GM23248 (cell line): Measurements from ENCODE around the gene KBTBD13.
"Not testable (repeated sequence)": the region's sequence is repeated elsewhere in the genome, so short reads cannot be mapped to it uniquely, and the experiment has no call there.

ENCODE experiments used
- EZH2 ChIP-seq: fragments of 200-600 bp; sonication (generic); IDR thresholded peaks from 2 replicates; pipeline ENCODE4 v1.6.1; 2018; ENCODE audit warnings: antibody characterized with exemption, mild to moderate bottlenecking; ENCODE audit not compliant: insufficient read depth, poor library complexity, severe bottlenecking
- EZH2phosphoT487 ChIP-seq: fragments of 200-600 bp; sonication (generic); IDR thresholded peaks from 2 replicates; pipeline ENCODE4 v1.6.1; 2018; ENCODE audit warnings: antibody characterized with exemption, moderate library complexity, mild to moderate bottlenecking, low read depth; ENCODE audit not compliant: insufficient read depth

GRCh38 chr15:65075607-65076395 lies 745 bp upstream of the KBTBD13 start:
- not testable (repeated sequence) for TF ChIP-seq EZH2, EZH2phosphoT487
